ENCODE measurements around the gene SLC13A3. TPM values are rescaled to one million over a fixed set of nuclear protein-coding genes. Genes with fewer than 3 reads are reported as not detected.

The SLC13A3 gene
- total RNA-seq, 1 donor from 2014 or later: 5.5 TPM

- Histone ChIP-seq H3K36me3 (ENCODE audit: control insufficient read depth, insufficient read depth, low read length) (no peaks in the 10 kb centered on the region), H3K27me3 (ENCODE audit: control insufficient read depth, insufficient read depth, low read length) (no peaks in the 10 kb centered on the region), H3K4me3 (ENCODE audit: low read depth, low read length) (no peak overlapping the region)
- DNase-seq (ENCODE audit: low read depth): no peak
- no peak for FAIRE-seq
- no peak for TF ChIP-seq CTCF (IDR thresholded peaks at IDR 0.05; ENCODE audit: insufficient read depth, low read length, severe bottlenecking)
Measured at GRCh38 chr20:46604551-46605133, 46.6 kb downstream of the SLC13A3 start.

GRCh38 chr20:46602429-46602828, 48.8 kb downstream of the SLC13A3 start:
- FAIRE-seq: no peak
- no peaks in the 10 kb centered on the region for H3K36me3 ChIP-seq (ENCODE audit: control insufficient read depth, insufficient read depth, low read length)
- DNase-seq (ENCODE audit: low read depth): no peak
- no peaks in the 10 kb centered on the region for H3K27me3 ChIP-seq (ENCODE audit: control insufficient read depth, insufficient read depth, low read length)
- TF ChIP-seq CTCF (IDR thresholded peaks at IDR 0.05; ENCODE audit: insufficient read depth, low read length, severe bottlenecking): no peak
- no peak overlapping the region for H3K4me3 ChIP-seq (ENCODE audit: low read depth, low read length)

GRCh38 chr20:46601603-46602122, 49.6 kb downstream of the SLC13A3 start:
- FAIRE-seq (no peak), DNase-seq (ENCODE audit: low read depth) (no peak)
- H3K36me3 ChIP-seq (ENCODE audit: control insufficient read depth, insufficient read depth, low read length): no peaks in the 10 kb centered on the region

GRCh38 chr20:46600286-46600752, 50.9 kb downstream of the SLC13A3 start:
- Histone ChIP-seq H3K36me3 (ENCODE audit: control insufficient read depth, insufficient read depth, low read length) (no peaks in the 10 kb centered on the region), H3K4me3 (ENCODE audit: low read depth, low read length) (no peak overlapping the region), H3K27me3 (ENCODE audit: control insufficient read depth, insufficient read depth, low read length) (no peaks in the 10 kb centered on the region)
- DNase-seq (ENCODE audit: low read depth) (peak; percentile 10), FAIRE-seq (no peak)
- no peak for TF ChIP-seq CTCF (IDR thresholded peaks at IDR 0.05; ENCODE audit: insufficient read depth, low read length, severe bottlenecking)

More at GRCh38 chr20:46601603-46602122, 49.6 kb downstream of the SLC13A3 start:
- Histone ChIP-seq H3K27me3 (ENCODE audit: control insufficient read depth, insufficient read depth, low read length) (no peaks in the 10 kb centered on the region), H3K4me3 (ENCODE audit: low read depth, low read length) (no peak overlapping the region)
- TF ChIP-seq CTCF (IDR thresholded peaks at IDR 0.05; ENCODE audit: insufficient read depth, low read length, severe bottlenecking): no peak

GRCh38 chr20:46599227-46599987, 51.9 kb downstream of the SLC13A3 start:
- no peak overlapping the region for H3K4me3 ChIP-seq (ENCODE audit: low read depth, low read length)
- FAIRE-seq: no peak
- TF ChIP-seq CTCF (IDR thresholded peaks at IDR 0.05; ENCODE audit: insufficient read depth, low read length, severe bottlenecking): no peak
- H3K27me3 ChIP-seq (ENCODE audit: control insufficient read depth, insufficient read depth, low read length): no peaks in the 10 kb centered on the region
- no peaks in the 10 kb centered on the region for H3K36me3 ChIP-seq (ENCODE audit: control insufficient read depth, insufficient read depth, low read length)
- DNase-seq (ENCODE audit: low read depth): no peak

All from bronchial epithelial cell (primary cell).